NCI-H2081 treated with DMSO at 0.1 percent for 48 hours (cell line): ENCODE measurements around the gene GPR31.

Experiments used
- DNase-seq: peaks from one replicate; lab custom pipeline; 2025; lab: John Stamatoyannopoulos, UW

GPR31 gene

DNA sequence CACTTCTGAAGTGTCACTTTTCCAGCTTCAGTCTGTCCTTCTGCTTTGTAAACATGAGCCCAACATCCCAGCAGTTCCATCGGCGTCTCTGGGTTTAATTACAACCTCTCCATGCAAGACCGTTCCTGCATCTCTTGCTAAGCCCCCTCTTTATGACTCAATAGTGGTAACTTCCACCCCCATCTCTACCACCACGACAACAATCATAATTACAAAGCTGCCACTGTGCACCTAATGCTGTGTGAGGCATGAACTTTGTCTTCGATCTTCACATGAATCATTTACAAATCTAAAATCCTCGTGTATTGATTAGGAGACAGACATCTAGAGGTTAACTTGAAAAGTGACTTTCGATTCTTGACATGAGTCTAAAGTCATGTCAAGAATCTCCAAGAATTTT is 39.8 kb downstream of the GPR31 start:
- no peak for DNase-seq

DNA sequence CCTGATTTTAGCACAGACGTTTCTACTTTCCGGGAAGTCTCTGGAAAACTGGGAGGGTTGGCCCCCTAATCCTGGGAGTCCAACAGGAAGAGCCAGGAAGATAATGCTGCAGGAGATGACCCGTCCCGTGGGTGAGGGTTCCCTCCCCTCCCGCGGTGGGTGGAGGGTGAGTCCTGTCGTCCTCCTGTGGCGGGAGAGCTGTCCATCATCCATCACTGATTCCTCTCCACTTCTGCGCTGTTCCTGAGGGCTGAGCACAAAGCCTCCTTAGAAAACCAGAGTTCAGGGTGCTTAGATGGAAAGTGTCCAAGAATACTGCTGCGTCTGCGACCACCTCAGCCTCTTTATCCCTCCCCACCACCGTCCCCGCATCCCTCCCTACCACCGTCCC is 40.9 kb downstream of the GPR31 start:
- no peak for DNase-seq

DNA sequence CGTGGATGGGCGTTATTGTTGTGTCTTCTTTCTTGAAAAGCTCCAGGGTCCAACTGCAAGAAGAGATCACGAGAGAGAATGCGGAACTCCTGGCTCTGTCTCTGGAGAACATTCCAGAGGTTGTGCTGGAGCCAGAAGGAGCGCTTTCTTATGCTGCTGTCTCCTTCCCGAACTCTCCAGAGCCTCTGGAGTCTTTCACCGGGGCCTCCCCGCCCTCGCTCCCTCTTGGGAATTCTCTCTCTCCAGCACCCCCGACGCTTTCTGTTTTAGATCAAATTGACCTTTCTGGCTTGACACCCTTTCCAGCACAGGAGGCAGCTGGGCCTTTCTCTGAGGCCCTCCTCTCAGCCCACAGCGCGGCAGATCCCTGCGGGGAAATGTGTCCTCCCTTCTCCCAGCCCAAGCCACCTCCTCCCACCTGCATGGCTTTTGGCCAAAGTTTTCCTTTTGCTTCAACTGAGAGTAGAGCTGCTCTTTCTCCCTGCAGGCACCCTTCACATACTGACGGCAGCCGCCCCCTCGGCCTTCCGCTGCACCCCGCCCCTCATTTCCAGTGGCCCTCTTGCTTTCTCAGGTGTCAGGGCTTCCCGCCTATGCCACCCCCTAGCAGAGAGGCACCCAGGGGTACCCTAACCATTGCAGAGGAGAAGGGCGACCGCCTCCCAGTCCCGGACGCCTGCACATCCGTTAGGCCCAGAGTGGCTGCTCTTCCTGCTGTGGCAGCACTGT is 41.5 kb downstream of the GPR31 start:
- no peak for DNase-seq

DNA sequence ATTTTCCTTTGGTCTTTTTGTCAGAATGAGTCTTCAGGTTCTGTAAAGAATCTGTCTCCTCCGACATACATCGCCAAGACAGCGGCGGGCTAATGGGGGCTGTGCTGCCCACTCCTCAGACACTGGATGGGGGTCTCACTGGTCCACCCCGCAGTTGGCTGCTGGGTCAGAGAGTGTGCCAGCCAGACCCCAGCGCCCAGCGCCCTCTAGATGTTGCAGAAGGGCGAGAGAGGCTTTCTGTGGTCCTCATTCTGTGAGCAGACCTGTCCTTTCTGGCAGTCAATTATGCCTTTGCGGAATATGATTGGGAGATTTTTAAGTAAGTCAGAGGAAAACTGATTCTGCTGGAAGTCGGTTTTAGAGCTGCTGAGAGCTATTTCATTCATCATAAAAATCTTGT is 42.7 kb downstream of the GPR31 start:
- no peak for DNase-seq

DNA sequence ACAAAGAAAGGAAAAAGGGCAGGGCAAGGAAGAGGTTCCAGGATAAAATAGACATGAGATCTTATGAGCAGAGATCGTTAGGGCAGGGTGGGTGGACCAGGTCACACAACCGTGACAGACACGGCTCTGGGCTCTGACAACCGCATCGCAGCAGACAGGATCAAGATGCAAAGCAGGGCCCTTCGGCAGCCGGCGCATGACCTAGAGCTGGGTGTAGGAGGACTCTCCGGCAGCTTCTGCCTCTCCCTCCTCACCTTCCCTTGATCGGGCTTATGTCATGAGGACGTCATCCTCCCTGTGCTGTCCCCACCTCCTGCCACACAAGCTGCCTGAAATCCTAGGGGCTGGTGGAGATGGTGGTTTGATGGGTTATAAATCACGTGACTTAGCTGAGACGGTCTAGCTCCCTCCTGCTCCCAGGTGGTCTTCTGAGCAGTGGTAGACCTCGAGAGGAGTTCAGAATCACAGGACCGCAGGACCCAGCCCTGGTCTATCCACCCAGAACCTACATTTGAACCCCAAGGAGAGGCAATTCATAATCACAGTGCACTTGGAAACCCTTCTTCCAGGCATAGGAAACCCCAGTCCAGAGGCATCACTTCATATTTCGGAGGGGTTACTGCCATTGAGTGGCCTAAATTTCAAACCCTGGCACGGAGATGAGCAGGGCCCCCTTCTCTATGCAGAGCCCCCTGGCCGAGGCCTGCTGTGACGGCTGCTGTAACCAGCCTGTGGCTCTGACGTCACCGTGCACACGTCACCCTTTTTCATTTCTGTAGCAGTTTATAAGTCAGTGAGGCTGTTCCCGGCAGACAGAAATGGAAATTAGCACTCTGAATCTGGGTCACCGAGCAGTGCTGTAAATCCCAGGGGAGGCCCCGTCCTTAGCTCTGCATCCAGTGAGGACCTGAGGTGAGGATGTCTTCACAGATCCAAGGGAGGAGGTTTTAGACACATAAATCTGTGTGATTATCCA is 43.6 kb downstream of the GPR31 start:
- DNase-seq, result no peak

DNA sequence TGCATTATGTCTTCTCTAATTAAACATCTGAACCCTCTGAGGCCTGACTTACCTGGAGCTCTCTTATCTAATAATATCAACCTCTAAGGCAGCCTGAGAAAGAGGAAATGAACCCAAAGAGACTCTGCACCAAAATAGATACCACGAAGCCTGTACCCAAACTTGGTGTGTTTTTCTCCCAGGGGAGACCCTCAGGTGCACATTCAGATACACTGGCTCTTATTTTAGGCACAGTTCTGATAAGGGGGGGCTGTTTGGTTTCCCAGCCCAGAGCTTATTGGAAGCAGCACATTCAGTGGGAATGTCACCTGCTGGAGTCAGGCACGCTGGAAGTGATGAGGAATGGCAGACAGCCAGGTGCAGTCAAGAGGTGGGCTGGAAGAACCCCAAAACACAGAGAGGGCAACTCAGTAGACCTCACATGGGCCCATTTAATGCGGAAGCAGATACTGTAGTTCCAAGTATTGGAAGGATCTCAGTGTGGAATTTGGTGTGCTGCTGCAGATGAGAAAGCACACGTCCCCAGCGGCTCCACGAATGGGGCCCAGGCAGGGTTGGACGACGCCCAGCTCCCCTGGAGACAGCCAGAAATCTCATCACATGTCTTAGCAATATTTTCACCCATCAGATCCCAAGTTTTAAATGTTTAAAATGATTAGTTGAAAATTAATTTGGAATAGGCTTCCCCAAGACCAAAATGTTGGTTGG is 44.6 kb downstream of the GPR31 start:
- no peak for DNase-seq

DNA sequence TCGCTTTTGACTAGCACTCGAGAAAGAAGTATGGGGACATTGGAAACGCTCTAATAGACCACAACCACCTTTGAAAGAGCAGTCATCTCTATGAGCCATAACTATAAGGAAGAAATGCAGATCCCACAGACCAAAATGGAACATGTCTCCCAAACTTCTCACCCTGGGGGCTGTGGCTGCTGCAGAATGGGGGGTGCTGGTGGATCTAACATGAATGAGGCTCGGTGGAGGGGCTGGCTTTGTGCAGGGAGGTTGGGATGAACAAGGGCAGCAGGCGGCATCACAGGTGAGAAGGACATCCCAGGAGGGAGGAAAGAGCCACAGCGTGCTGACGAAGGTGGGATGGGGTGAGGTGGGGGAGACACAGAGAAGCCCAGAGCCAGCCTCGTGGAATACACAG is 45.4 kb downstream of the GPR31 start:
- DNase-seq, result no peak

DNA sequence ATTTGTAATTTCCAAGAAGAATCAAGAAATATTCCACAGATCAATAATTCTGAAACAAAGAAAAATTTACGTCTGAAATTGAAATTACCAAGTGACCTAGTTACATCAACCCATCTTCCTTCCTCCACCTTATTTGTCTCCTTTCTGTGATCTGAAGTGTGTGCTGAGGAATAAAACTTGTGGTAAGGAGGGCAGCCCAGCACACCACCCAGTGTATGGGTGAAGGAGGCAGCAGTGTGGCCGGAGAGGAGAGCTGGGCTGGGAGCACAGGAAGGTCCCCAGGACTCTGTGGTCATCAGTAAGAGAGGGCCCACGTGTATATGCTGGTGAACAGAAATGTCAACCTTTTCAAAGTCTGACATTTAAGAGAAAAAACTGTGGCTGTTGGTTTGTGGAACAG is 46.2 kb downstream of the GPR31 start:
- DNase-seq, result no peak

DNA sequence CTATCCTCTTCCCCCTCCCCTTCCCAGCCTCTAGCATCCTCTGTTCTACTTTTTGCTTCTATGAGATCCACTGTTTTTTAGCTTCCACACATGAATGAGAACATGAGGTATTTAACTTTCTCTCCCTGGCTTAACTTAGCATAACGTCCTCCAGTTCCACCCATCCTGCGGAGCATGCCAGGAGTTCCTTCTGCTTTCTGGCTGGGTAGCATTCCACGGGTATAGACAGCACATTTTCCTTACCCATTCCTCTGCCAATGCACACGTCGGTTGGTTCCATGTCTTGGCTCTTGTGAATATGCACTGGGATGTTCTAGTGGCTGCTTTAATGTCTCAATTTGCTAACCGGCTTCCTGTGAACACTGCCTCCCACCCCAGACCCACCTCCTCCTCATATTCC is 48.1 kb downstream of the GPR31 start:
- no peak for DNase-seq

DNA sequence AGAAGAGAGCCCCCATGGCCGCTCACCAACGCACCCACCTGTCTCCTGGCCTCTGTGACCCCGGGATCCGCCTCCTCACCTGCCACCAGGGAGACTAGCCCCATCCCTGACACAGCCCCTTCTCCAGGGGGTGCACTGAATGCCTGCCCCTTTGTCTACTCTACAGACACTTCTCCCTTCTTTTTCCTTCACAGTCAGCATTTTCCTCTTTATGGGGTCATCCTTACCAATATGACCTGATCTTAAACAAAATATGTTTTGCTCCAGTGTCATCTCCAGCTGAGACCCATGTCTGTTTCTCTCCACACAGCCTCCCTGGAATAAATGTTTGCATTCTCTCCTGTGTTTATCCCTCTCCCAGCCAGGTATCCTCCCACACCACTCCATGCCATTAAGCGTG is 49.5 kb downstream of the GPR31 start:
- no peak for DNase-seq

DNA sequence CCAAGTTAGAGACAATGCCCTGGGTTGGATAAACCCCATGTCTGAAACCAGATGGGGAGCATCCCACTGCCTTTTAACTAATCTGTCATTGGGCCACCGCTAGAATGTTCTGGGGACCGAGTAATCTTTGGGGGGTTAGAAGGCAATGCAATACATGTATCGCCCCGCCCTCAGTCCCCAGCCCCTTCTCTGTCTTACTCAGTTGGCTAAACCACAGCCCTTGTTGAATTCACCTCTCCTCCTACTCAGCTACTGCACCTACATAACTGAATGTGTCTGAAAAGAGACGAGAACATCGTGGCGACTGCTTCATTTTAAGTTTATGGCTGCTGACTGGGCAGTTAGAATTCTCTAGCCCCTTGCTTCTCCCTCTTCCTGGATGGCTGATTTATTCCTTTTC is 50.0 kb downstream of the GPR31 start:
- no peak for DNase-seq

DNA sequence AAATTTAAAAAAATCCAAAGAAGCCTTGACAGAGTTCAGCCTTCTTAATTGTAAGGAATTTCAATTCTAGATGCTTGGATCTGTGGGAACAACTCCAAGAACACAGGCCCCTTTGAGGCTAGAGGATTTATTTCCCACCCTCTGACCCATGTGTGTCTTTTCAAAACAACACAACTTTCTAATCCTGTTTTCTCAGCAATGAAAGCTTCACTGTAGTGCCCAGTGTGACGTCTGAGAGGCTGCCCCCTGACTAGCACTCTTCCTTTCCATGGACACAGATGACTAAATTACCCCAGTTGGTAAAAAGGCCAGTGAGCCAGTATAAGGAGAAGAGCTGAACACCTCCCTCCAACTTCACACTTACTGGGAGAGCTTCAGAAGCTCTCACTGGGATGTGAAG is 51.4 kb downstream of the GPR31 start:
- DNase-seq, result no peak
